ENCODE measurements around the gene NEK1. TPM values are rescaled to one million over a fixed set of nuclear protein-coding genes. Genes with fewer than 3 reads are reported as not detected.

Gene NEK1
- polyA plus RNA-seq, 1 of the 3 experiments (the other 2 are of a cell fraction) = 2.0 TPM

- Histone ChIP-seq H3K4me2 (no peak overlapping the region), H4K20me1 (ENCODE audit: insufficient read depth) (no peaks in the 10 kb centered on the region), H3K27me3 (ENCODE audit: insufficient read depth) (no peaks in the 10 kb centered on the region), H3K4me1 (ENCODE audit: control insufficient read depth in 1 of 2, insufficient read depth in 2 of 2, low read depth in 1 of 2, low read length in 1 of 2) (no peaks in the 10 kb centered on the region; a peak in 1 of 4 replicates), H2AFZ (ENCODE audit: low read depth) (0 out of 2 replicates have a peak overlapping the region, but pooled peaks have one; percentile 20), H3K9me3 (no peaks in the 10 kb centered on the region), H3F3A (replicated peaks; ENCODE audit: insufficient read depth) (peaks cover 27% of the 10 kb centered on the region), H3K27ac (ENCODE audit: low read depth in 2 of 2, low read length in 1 of 2) (no peak overlapping the region), H3K9ac (no peak overlapping the region), H3K36me3 (replicated peaks in 1 of 2; ENCODE audit: control insufficient read depth in 1 of 2, insufficient read depth in 2 of 2, low read length in 1 of 2) (peaks cover 5 to 10% of the 10 kb centered on the region in 2 experiments), H3K79me2 (ENCODE audit: insufficient read depth) (no peaks in the 10 kb centered on the region), H3K9me2 (no peaks in the 10 kb centered on the region), H3K4me3 (ENCODE audit: low read depth in 2 of 2, low read length in 1 of 2) (no peak overlapping the region; a peak in 1 of 4 replicates)
- ChIA-PET POLR2A (interaction anchor here (0.7 kb wide), 1 partner anchor 32 kb away, joined by 3 read pairs; no protein-coding TSS in a partner anchor), CTCF (interaction anchor here (0.6 to 2.9 kb wide), 30 partner anchors 9 to 974 kb away, joined by 3 to 24 read pairs (median 3); partner anchors contain the start of gene NEK1)
- TF ChIP-seq IRF3 (IDR thresholded peaks at IDR 0.05; ENCODE audit: low read depth, low read length) (no peak), RAD21 (IDR thresholded peaks at IDR 0.05; ENCODE audit: low read length) (peak; percentile 75), CTCF (IDR thresholded peaks at IDR 0.05) (peak; percentile 88), RXRA (IDR thresholded peaks at IDR 0.05; ENCODE audit: borderline replicate concordance, low read depth) (no peak), SMC3 (IDR thresholded peaks at IDR 0.05; ENCODE audit: low read depth, low read length) (peak; percentile 53)
- WGBS (ENCODE audit: low lambda C conversion rate) = 56% methylated on average over 2 of the region's 2 CpGs
- peak; percentile 61 for DNase-seq
Observed at GRCh38 chr4:169566021-169566818, 46.2 kb downstream of the NEK1 start.

GRCh38 chr4:169565606-169566005 lies 46.8 kb downstream of the NEK1 start:
- Histone ChIP-seq H3K27ac (ENCODE audit: low read depth in 2 of 2, low read length in 1 of 2) (no peak overlapping the region), H3K4me3 (ENCODE audit: low read depth in 2 of 2, low read length in 1 of 2) (no peak overlapping the region), H3K27me3 (ENCODE audit: insufficient read depth) (no peaks in the 10 kb centered on the region), H3K9me3 (no peaks in the 10 kb centered on the region), H3K4me2 (no peak overlapping the region), H3K36me3 (replicated peaks in 1 of 2; ENCODE audit: control insufficient read depth in 1 of 2, insufficient read depth in 2 of 2, low read length in 1 of 2) (peaks cover 10% of the 10 kb centered on the region in 2 experiments), H2AFZ (ENCODE audit: low read depth) (no peak overlapping the region; the same call in 1 of the 2 replicates), H3K9me2 (no peaks in the 10 kb centered on the region), H3F3A (replicated peaks; ENCODE audit: insufficient read depth) (peaks cover 27% of the 10 kb centered on the region), H3K4me1 (ENCODE audit: control insufficient read depth in 1 of 2, insufficient read depth in 2 of 2, low read depth in 1 of 2, low read length in 1 of 2) (no peaks in the 10 kb centered on the region; a peak in 1 of 4 replicates), H3K79me2 (ENCODE audit: insufficient read depth) (no peaks in the 10 kb centered on the region), H4K20me1 (ENCODE audit: insufficient read depth) (no peaks in the 10 kb centered on the region), H3K9ac (no peak overlapping the region)
- CTCF ChIA-PET = interaction anchor here (0.7 to 2.9 kb wide), 21 partner anchors 8 to 644 kb away, joined by 3 to 24 read pairs (median 3); no protein-coding TSS in a partner anchor
- TF ChIP-seq NFIC (IDR thresholded peaks at IDR 0.05; ENCODE audit: borderline replicate concordance) = no peak
- TF ChIP-seq RAD21 (IDR thresholded peaks at IDR 0.05; ENCODE audit: low read length) = no peak
- TF ChIP-seq ELF1 (IDR thresholded peaks at IDR 0.05) = no peak
- no peak for TF ChIP-seq TCF12 (IDR thresholded peaks at IDR 0.05)
- TF ChIP-seq SIN3A (IDR thresholded peaks at IDR 0.05; ENCODE audit: borderline replicate concordance, low read depth, low read length) = no peak
- TF ChIP-seq GATA2 (CRISPR knock-in tag; IDR thresholded peaks at IDR 0.05) = no peak
- no peak for TF ChIP-seq REST (IDR thresholded peaks at IDR 0.05; ENCODE audit: low read depth, low read length)
- TF ChIP-seq FOXM1 (IDR thresholded peaks at IDR 0.05; ENCODE audit: low read depth) = no peak
- WGBS (ENCODE audit: low lambda C conversion rate) = 85% methylated on average over 3 of the region's 3 CpGs
- POLR2A ChIA-PET = no interaction called here
- no peak for DNase-seq
